ENCODE data around the gene NUP214.
A peak's percentile ranks its signal among the peaks of the same experiment; 100 is the strongest.

The NUP214 gene

DNA sequence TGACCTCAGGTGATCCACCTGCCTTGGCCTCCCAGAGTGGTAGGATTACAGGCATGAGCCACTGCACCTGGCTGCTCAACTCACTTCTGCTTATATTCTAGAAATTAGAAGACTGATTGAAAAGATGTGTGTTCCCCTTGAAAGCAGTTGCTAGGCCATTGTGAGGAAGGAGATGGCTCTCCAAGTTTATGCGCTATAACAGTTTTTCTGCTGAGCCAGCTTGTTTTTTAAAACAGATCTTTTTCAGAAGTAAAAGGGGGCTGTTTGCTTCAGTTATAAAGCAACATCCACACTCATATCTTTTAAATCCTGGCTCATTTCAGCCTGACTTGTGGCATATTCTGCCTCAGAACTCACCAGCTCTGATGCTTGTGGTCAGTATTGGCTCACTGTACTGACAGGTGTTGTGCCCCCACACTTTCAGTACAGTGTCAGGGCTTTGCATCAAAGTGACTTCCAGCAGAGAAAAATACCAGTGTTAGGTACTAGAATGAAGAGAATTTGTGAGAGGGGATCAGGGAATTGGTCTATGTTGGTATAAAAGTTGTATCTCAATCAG lies 49.4 kb downstream of the NUP214 start:
- Histone ChIP-seq H3K27ac (ENCODE audit: low read depth in 2 of 2, low read length in 2 of 2) (no peak overlapping the region), H3K27me3 (ENCODE audit: control insufficient read depth in 2 of 2, insufficient read depth in 2 of 2, low read length in 2 of 2) (no peaks in the 10 kb centered on the region), H3K4me3 (ENCODE audit: low read length in 2 of 2) (no peak overlapping the region), H3K36me3 (ENCODE audit: control insufficient read depth in 2 of 2, insufficient read depth in 2 of 2, low read length in 2 of 2) (peaks cover 39 to 53% of the 10 kb centered on the region in 2 donors), H3K9me3 (ENCODE audit: control insufficient read depth in 2 of 2, low read length in 2 of 2) (no peaks in the 10 kb centered on the region), H3K4me1 (ENCODE audit: control insufficient read depth in 2 of 2, insufficient read depth in 2 of 2, low read length in 2 of 2) (peaks cover 0 to under 1% of the 10 kb centered on the region in 2 donors), H3K9ac (ENCODE audit: low read depth in 1 of 2, low read length in 2 of 2) (no peak overlapping the region)

DNA sequence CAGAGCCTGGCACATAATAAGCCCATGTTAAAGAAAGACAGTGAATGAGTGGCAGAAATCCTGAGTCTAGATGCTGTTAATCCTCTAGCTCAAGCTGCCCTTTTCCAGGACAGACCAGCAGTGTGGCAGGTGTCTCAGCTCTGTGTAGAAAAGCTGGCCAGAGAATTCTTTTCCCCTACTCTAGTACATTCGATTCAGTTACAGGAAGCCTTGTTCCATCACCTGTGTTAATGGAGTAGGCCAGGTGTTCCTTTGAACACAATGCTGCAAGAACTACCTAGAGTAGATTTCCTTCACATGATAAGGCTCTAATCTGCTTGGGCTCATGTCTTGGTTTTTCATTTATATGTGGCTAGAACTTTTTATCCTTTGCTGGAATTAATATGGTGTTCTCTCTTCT lies 52.5 kb downstream of the NUP214 start:
- H3K36me3 ChIP-seq (ENCODE audit: control insufficient read depth in 2 of 2, insufficient read depth in 2 of 2, low read length in 2 of 2): peaks cover 46 to 66% of the 10 kb centered on the region in 2 donors
- no peaks in the 10 kb centered on the region for H3K9me3 ChIP-seq (ENCODE audit: control insufficient read depth in 2 of 2, low read length in 2 of 2)
- peaks cover 0 to 2% of the 10 kb centered on the region in 2 donors for H3K4me1 ChIP-seq (ENCODE audit: control insufficient read depth in 2 of 2, insufficient read depth in 2 of 2, low read length in 2 of 2)
- H3K27me3 ChIP-seq (ENCODE audit: control insufficient read depth in 2 of 2, insufficient read depth in 2 of 2, low read length in 2 of 2): no peaks in the 10 kb centered on the region
- H3K9ac ChIP-seq (ENCODE audit: low read depth in 1 of 2, low read length in 2 of 2): no peak overlapping the region
- H3K4me3 ChIP-seq (ENCODE audit: low read length in 2 of 2): no peak overlapping the region
- H3K27ac ChIP-seq (ENCODE audit: low read depth in 2 of 2, low read length in 2 of 2): no peak overlapping the region

DNA sequence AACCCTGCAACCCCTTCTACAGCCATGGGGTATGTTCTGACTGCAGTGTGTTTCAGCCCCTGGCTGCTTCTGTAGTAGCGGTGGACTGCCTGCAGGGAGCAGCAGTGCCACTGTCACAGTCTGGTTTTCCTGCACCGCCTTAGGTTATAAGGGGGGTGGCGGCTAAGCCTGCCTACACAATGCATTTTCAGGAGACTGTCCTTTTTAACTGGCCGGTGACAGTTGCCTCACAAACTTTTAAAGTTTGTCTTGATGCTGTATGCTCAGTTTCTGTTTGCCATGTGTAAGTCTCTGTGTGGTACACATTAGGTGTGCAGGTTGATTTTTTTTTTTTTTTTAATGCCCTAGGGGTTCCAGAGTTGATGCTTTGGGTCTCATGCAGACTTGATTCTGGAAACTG lies 53.0 kb downstream of the NUP214 start:
- peaks cover 46 to 66% of the 10 kb centered on the region in 2 donors for H3K36me3 ChIP-seq (ENCODE audit: control insufficient read depth in 2 of 2, insufficient read depth in 2 of 2, low read length in 2 of 2)

DNA sequence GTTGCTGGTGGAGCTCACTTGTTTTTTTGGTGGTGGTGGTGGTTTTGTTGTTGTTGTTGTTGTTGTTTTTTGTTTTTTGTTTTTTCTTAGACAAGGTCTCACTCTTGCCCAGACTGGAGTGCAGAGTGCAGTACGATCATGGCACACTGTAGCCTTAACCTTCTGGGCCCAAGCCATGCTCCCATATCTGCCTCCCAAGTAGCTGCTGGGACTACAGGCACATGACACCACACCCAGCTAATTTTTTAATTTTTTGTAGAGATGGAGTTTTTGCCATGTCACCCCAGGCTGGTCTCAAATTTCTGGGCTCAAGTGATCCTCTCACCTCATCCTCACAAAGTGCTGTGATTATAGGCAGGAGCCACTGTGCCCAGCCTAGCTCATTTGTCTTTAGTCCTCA lies 53.5 kb downstream of the NUP214 start:
- no peak overlapping the region for H3K4me3 ChIP-seq (ENCODE audit: low read length in 2 of 2)
- no peak overlapping the region for H3K27ac ChIP-seq (ENCODE audit: low read depth in 2 of 2, low read length in 2 of 2)
- H3K9ac ChIP-seq (ENCODE audit: low read depth in 1 of 2, low read length in 2 of 2): no peak overlapping the region
- peaks cover 0 to 2% of the 10 kb centered on the region in 2 donors for H3K4me1 ChIP-seq (ENCODE audit: control insufficient read depth in 2 of 2, insufficient read depth in 2 of 2, low read length in 2 of 2)
- no peaks in the 10 kb centered on the region for H3K27me3 ChIP-seq (ENCODE audit: control insufficient read depth in 2 of 2, insufficient read depth in 2 of 2, low read length in 2 of 2)
- H3K9me3 ChIP-seq (ENCODE audit: control insufficient read depth in 2 of 2, low read length in 2 of 2): no peaks in the 10 kb centered on the region
- H3K36me3 ChIP-seq (ENCODE audit: control insufficient read depth in 2 of 2, insufficient read depth in 2 of 2, low read length in 2 of 2): peaks cover 45 to 62% of the 10 kb centered on the region in 2 donors

More for the DNA sequence above, 53.0 kb downstream of the NUP214 start:
- Histone ChIP-seq H3K27ac (ENCODE audit: low read depth in 2 of 2, low read length in 2 of 2) (no peak overlapping the region), H3K9ac (ENCODE audit: low read depth in 1 of 2, low read length in 2 of 2) (no peak overlapping the region), H3K27me3 (ENCODE audit: control insufficient read depth in 2 of 2, insufficient read depth in 2 of 2, low read length in 2 of 2) (no peaks in the 10 kb centered on the region), H3K4me3 (ENCODE audit: low read length in 2 of 2) (no peak overlapping the region), H3K9me3 (ENCODE audit: control insufficient read depth in 2 of 2, low read length in 2 of 2) (no peaks in the 10 kb centered on the region), H3K4me1 (ENCODE audit: control insufficient read depth in 2 of 2, insufficient read depth in 2 of 2, low read length in 2 of 2) (peaks cover 0 to 2% of the 10 kb centered on the region in 2 donors)

DNA sequence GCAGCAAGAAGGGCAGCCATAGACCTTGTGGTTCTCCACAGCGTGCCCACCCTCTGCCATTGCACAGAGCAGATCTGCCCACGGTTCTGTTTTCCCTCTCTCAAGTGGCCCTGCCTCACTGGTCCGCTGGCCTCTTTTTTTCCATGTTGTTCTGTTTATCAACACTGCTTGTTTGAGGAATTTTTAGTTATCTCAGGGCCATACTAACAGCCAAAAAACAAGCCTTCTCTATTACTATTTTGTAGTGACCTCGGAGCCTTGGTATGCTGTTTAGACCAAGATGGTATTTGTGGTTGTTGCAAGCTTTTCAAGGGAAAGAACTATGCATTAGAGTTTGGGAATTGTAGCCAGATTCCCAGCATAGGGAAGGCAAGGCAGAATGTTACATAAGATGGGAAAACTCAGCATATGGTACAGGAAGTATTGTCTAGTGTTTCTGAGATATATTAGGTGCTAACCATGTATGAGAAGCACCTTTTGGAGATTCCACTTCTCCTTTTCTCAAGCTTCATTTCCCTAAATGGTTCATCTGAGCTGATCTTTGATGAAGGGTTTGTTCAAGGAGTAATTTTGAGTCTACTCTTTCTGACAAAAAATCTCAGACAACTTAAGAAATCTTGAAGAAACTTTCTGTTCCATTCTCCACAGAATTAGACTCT lies 54.3 kb downstream of the NUP214 start:
- H3K36me3 ChIP-seq (ENCODE audit: control insufficient read depth in 2 of 2, insufficient read depth in 2 of 2, low read length in 2 of 2): peaks cover 42 to 57% of the 10 kb centered on the region in 2 donors
- no peak overlapping the region for H3K4me3 ChIP-seq (ENCODE audit: low read length in 2 of 2)
- peak overlapping the region in 1 of 2 donors; percentile 25 for H3K27ac ChIP-seq (ENCODE audit: low read depth in 2 of 2, low read length in 2 of 2)
- no peaks in the 10 kb centered on the region for H3K27me3 ChIP-seq (ENCODE audit: control insufficient read depth in 2 of 2, insufficient read depth in 2 of 2, low read length in 2 of 2)
- H3K9ac ChIP-seq (ENCODE audit: low read depth in 1 of 2, low read length in 2 of 2): no peak overlapping the region
- H3K4me1 ChIP-seq (ENCODE audit: control insufficient read depth in 2 of 2, insufficient read depth in 2 of 2, low read length in 2 of 2): peaks cover 0 to 2% of the 10 kb centered on the region in 2 donors
- H3K9me3 ChIP-seq (ENCODE audit: control insufficient read depth in 2 of 2, low read length in 2 of 2): no peaks in the 10 kb centered on the region

DNA sequence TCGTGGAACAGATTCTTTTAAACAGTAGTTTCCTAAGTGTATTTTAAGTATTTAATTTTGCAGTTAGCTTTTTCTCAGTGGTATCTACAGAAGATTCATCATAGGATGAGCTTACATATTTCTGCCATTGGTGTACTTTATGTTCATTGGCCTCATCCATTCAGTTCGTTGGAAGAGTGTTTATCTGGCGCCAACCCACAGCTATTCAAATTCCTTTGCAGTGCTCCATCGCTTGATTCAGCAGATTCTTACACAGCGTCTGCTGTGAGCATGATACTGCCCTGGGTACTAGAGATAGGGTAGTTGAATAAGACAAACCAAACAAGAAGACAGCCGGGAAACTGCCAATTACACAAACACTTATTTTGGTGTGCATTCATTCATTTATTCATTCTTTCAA lies 55.1 kb downstream of the NUP214 start:
- H3K27ac ChIP-seq (ENCODE audit: low read depth in 2 of 2, low read length in 2 of 2): no peak overlapping the region
- no peaks in the 10 kb centered on the region for H3K27me3 ChIP-seq (ENCODE audit: control insufficient read depth in 2 of 2, insufficient read depth in 2 of 2, low read length in 2 of 2)
- H3K36me3 ChIP-seq (ENCODE audit: control insufficient read depth in 2 of 2, insufficient read depth in 2 of 2, low read length in 2 of 2): peaks cover 38 to 49% of the 10 kb centered on the region in 2 donors
- H3K9me3 ChIP-seq (ENCODE audit: control insufficient read depth in 2 of 2, low read length in 2 of 2): no peaks in the 10 kb centered on the region
- no peak overlapping the region for H3K9ac ChIP-seq (ENCODE audit: low read depth in 1 of 2, low read length in 2 of 2)
- no peak overlapping the region for H3K4me3 ChIP-seq (ENCODE audit: low read length in 2 of 2)
- H3K4me1 ChIP-seq (ENCODE audit: control insufficient read depth in 2 of 2, insufficient read depth in 2 of 2, low read length in 2 of 2): peaks cover 0 to 2% of the 10 kb centered on the region in 2 donors

DNA sequence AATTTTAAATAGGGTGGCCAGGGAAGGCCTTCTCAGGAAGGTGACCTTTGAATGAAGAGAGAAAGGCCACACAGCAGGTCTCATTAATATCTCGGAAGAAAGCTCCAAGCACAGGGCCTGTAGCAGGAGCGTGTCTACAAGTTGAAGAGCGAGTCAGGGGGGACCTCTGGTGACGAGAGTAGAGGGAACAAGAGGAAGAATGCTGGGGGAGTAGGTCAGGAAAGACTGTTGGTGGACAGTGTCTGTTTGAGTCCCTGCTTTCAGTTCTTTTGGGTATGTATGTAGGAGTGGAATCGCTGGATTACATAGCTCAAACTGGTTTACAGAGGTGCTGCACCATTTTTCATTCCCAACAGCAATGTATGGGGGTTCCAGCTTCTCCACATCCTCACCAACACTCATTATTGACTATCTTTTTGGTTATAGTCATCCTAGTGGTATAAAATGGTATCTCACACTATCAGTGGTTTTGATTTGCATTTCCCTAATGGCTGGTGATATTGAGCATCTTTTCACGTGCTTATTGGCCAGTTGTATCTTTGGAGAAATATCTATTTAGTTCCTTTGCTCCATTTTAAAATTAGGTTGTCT lies 55.8 kb downstream of the NUP214 start:
- Histone ChIP-seq H3K27me3 (ENCODE audit: control insufficient read depth in 2 of 2, insufficient read depth in 2 of 2, low read length in 2 of 2) (no peaks in the 10 kb centered on the region), H3K27ac (ENCODE audit: low read depth in 2 of 2, low read length in 2 of 2) (no peak overlapping the region), H3K9me3 (ENCODE audit: control insufficient read depth in 2 of 2, low read length in 2 of 2) (no peaks in the 10 kb centered on the region), H3K4me1 (ENCODE audit: control insufficient read depth in 2 of 2, insufficient read depth in 2 of 2, low read length in 2 of 2) (peaks cover 0 to 2% of the 10 kb centered on the region in 2 donors), H3K4me3 (ENCODE audit: low read length in 2 of 2) (no peak overlapping the region), H3K36me3 (ENCODE audit: control insufficient read depth in 2 of 2, insufficient read depth in 2 of 2, low read length in 2 of 2) (peaks cover 36 to 46% of the 10 kb centered on the region in 2 donors), H3K9ac (ENCODE audit: low read depth in 1 of 2, low read length in 2 of 2) (no peak overlapping the region)

DNA sequence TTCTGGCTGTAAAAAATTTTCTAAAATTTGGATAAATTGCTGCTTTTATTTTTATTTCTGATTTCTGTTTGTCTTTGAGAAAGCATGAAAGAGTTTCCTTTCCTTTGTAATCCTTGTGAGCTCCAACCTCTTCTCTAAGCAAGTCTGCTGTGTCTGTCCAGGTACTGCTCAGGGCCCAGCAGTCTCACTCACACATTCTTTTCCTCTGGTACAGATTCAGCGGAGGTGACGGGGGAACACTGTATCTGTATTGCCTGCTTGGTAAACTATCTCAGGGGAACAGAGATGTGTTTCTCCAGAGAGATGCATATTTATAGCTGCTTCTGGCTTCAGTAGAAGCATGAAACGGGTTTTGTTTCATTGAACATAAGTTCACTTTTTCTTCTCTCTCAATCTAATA lies 60.5 kb downstream of the NUP214 start:
- no peaks in the 10 kb centered on the region for H3K4me1 ChIP-seq (ENCODE audit: control insufficient read depth in 2 of 2, insufficient read depth in 2 of 2, low read length in 2 of 2)
- no peaks in the 10 kb centered on the region for H3K27me3 ChIP-seq (ENCODE audit: control insufficient read depth in 2 of 2, insufficient read depth in 2 of 2, low read length in 2 of 2)
- H3K9me3 ChIP-seq (ENCODE audit: control insufficient read depth in 2 of 2, low read length in 2 of 2): no peaks in the 10 kb centered on the region
- peaks cover 53% of the 10 kb centered on the region in 2 donors for H3K36me3 ChIP-seq (ENCODE audit: control insufficient read depth in 2 of 2, insufficient read depth in 2 of 2, low read length in 2 of 2)
- H3K4me3 ChIP-seq (ENCODE audit: low read length in 2 of 2): no peak overlapping the region
- H3K9ac ChIP-seq (ENCODE audit: low read depth in 1 of 2, low read length in 2 of 2): no peak overlapping the region
- no peak overlapping the region for H3K27ac ChIP-seq (ENCODE audit: low read depth in 2 of 2, low read length in 2 of 2)

DNA sequence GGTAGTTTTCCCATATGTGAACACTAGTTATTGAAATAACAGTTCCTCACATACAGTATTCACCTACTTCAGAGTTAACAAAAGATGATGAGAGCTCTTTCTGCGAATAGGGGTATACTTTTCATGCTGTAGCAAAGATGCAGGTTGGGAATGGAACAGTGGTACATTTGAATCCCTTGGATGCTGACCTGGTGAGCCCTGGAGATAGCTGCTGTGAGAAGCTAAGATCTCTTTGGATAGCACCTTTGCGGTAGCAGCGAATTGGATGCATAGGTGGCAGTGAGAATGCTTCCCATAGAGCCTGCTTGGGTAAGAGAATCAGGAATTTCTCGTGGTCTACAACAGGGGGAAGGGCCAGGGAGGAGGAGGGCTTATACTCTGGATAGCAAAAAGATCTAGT lies 61.2 kb downstream of the NUP214 start:
- H3K36me3 ChIP-seq (ENCODE audit: control insufficient read depth in 2 of 2, insufficient read depth in 2 of 2, low read length in 2 of 2): peaks cover 49 to 50% of the 10 kb centered on the region in 2 donors
- H3K27ac ChIP-seq (ENCODE audit: low read depth in 2 of 2, low read length in 2 of 2): no peak overlapping the region
- H3K9me3 ChIP-seq (ENCODE audit: control insufficient read depth in 2 of 2, low read length in 2 of 2): no peaks in the 10 kb centered on the region
- H3K4me3 ChIP-seq (ENCODE audit: low read length in 2 of 2): no peak overlapping the region
- no peak overlapping the region for H3K9ac ChIP-seq (ENCODE audit: low read depth in 1 of 2, low read length in 2 of 2)
- H3K4me1 ChIP-seq (ENCODE audit: control insufficient read depth in 2 of 2, insufficient read depth in 2 of 2, low read length in 2 of 2): no peaks in the 10 kb centered on the region
- H3K27me3 ChIP-seq (ENCODE audit: control insufficient read depth in 2 of 2, insufficient read depth in 2 of 2, low read length in 2 of 2): no peaks in the 10 kb centered on the region

DNA sequence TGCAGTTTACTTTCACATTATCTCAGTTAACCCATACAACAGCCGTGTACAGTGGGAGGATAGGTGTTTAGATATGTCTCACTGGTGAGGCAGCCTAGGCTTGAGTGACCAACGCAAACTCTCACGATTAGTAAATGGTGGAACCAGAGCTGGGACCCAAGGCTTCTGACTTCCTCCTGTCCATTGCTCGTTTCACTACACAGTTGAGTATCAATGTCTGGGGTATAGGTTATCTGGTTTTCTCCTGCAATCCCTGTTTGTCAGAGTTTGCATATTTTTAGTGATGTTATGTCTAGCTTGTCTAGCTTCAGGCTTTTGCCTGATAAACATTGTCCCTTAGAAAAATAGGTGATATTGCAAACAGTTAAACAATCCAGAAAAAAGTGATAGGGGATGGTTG lies 62.6 kb downstream of the NUP214 start:
- Histone ChIP-seq H3K4me1 (ENCODE audit: control insufficient read depth in 2 of 2, insufficient read depth in 2 of 2, low read length in 2 of 2) (no peaks in the 10 kb centered on the region), H3K36me3 (ENCODE audit: control insufficient read depth in 2 of 2, insufficient read depth in 2 of 2, low read length in 2 of 2) (peaks cover 46 to 50% of the 10 kb centered on the region in 2 donors), H3K27ac (ENCODE audit: low read depth in 2 of 2, low read length in 2 of 2) (no peak overlapping the region), H3K4me3 (ENCODE audit: low read length in 2 of 2) (no peak overlapping the region), H3K9ac (ENCODE audit: low read depth in 1 of 2, low read length in 2 of 2) (no peak overlapping the region), H3K27me3 (ENCODE audit: control insufficient read depth in 2 of 2, insufficient read depth in 2 of 2, low read length in 2 of 2) (no peaks in the 10 kb centered on the region), H3K9me3 (ENCODE audit: control insufficient read depth in 2 of 2, low read length in 2 of 2) (no peaks in the 10 kb centered on the region)

Measured in mucosa of rectum (tissue), 2 donors.